HepG2 (cell line): ENCODE data around the gene TIMM23. TPM values are rescaled to one million over a fixed set of nuclear protein-coding genes. Genes with fewer than 3 reads are reported as not detected.

ENCODE experiments used
- DBP ChIP-seq: sonication (generic); formaldehyde crosslinking; IDR thresholded peaks from 2 replicates; pipeline ENCODE4 v1.4.0; 2020; ENCODE audit warnings: missing genetic modification reagents; ENCODE audit errors: not compliant biosample characterization
- ETV5 ChIP-seq: IDR thresholded peaks from 2 replicates; pipeline ENCODE4 v1.6.1; 2018; ENCODE audit warnings: missing biosample characterization, missing genetic modification reagents, inconsistent platforms, borderline replicate concordance
- HMGA1 ChIP-seq: sonication (generic); formaldehyde crosslinking; conservative IDR thresholded peaks from 2 replicates; pipeline ENCODE4 v1.4.0; 2020; ENCODE audit warnings: missing genetic modification reagents
- HOXA3 ChIP-seq: sonication (generic); formaldehyde crosslinking; IDR thresholded peaks from 2 replicates; pipeline ENCODE4 v1.5.0; 2020; ENCODE audit warnings: missing genetic modification reagents
- KDM3A ChIP-seq: IDR thresholded peaks from 2 replicates; pipeline ENCODE4 v1.6.1; 2018; ENCODE audit warnings: low read depth, missing compliant biosample characterization
- MAZ ChIP-seq, 2 experiments: sonication (generic) in 1 of 2; formaldehyde crosslinking in 1 of 2; IDR thresholded peaks; 2 replicates each; pipeline versions ENCODE4 v1.5.0 to v1.6.1; 2012 to 2020; ENCODE audit warnings: low read depth in 2 of 2, mild to moderate bottlenecking in 2 of 2, borderline replicate concordance in 1 of 2, improper control_type of control experiment in 1 of 2, low read length in 1 of 2, missing genetic modification reagents in 1 of 2, moderate library complexity in 1 of 2
- MED13 ChIP-seq: sonication (generic); formaldehyde crosslinking; IDR thresholded peaks from 2 replicates; pipeline ENCODE4 v1.5.0; 2020; ENCODE audit warnings: missing genetic modification reagents
- NFIC ChIP-seq: IDR thresholded peaks from 2 replicates; pipeline ENCODE4 v1.6.1; 2012; ENCODE audit warnings: mild to moderate bottlenecking, low read length, inconsistent platforms
- SNAPC2 ChIP-seq: sonication (generic); formaldehyde crosslinking; IDR thresholded peaks from 2 replicates; pipeline ENCODE4 v1.8.1; 2022; ENCODE audit warnings: mild to moderate bottlenecking, missing genetic modification reagents
- SRSF9 ChIP-seq: fragments of 200-400 bp; formaldehyde crosslinking; IDR thresholded peaks from 2 replicates; pipeline ENCODE4 v1.6.1; 2018; ENCODE audit warnings: borderline replicate concordance, mild to moderate bottlenecking, low read depth, low read length; ENCODE audit not compliant: insufficient read depth, poor library complexity, severe bottlenecking
- STAT5B ChIP-seq: sonication (generic); formaldehyde crosslinking; IDR thresholded peaks from 2 replicates; pipeline ENCODE4 v1.4.0; 2020; ENCODE audit warnings: missing genetic modification reagents
- ZFP36 ChIP-seq: fragments of 150-350 bp; IDR thresholded peaks from 2 replicates; pipeline ENCODE4 v1.6.1; 2018; ENCODE audit warnings: borderline replicate concordance, low read length, low read depth; ENCODE audit not compliant: partially characterized antibody
- ZNF350 ChIP-seq: sonication (generic); formaldehyde crosslinking; IDR thresholded peaks from 2 replicates; pipeline ENCODE4 v1.4.0; 2020; ENCODE audit warnings: mild to moderate bottlenecking, low read depth, missing genetic modification reagents, borderline replicate concordance
- ZNF781 ChIP-seq: sonication (generic); formaldehyde crosslinking; IDR thresholded peaks from 2 replicates; pipeline ENCODE4 v1.5.1; 2020; ENCODE audit warnings: borderline replicate concordance, mild to moderate bottlenecking, missing genetic modification reagents; ENCODE audit errors: not compliant biosample characterization
- polyA plus RNA-seq, 8 experiments: library from polyadenylated mRNA; depleted of rRNA in 3 of 8; stranded (reverse) in 7 of 8; unstranded in 1 of 8; fragments of >200 nt; fragmentation: Illumina TruSeq in 4 of 8; extraction: Trizol in 4 of 8; gene quantifications; 2 replicates each; pipeline versions ENCODE4 v1.2.1 to v1.2.3, GENCODE V29; 2011 to 2016; ENCODE audit warnings: low read depth in 4 of 8, missing spikeins in 1 of 8, mixed read lengths in 1 of 8; ENCODE audit not compliant: insufficient read depth in 1 of 8
- total RNA-seq, 5 experiments: library from RNA; depleted of rRNA; stranded (reverse); fragments of >200 nt; fragmentation: Illumina TruSeq; extraction: Trizol; gene quantifications; 2 replicates each; pipeline ENCODE4 v1.2.3, GENCODE V29; 2016; ENCODE audit warnings: low read depth in 1 of 5
- TF ChIP-seq, protein P1 (sequence below): sonication (generic); formaldehyde crosslinking; IDR thresholded peaks from 2 replicates; pipeline ENCODE4 v1.5.1; 2020; ENCODE audit warnings: missing genetic modification reagents, mild to moderate bottlenecking, borderline replicate concordance
- TF ChIP-seq, protein P2 (sequence below): sonication (generic); formaldehyde crosslinking; IDR thresholded peaks from 2 replicates; pipeline ENCODE4 v1.4.0; 2020; ENCODE audit warnings: missing genetic modification reagents
- TF ChIP-seq, protein P3 (sequence below): sonication (generic); formaldehyde crosslinking; IDR thresholded peaks from 2 replicates; pipeline ENCODE4 v1.5.1; 2020; ENCODE audit warnings: mild to moderate bottlenecking, missing genetic modification reagents, borderline replicate concordance

Gene TIMM23
- total and polyA plus RNA-seq, 2 of the 13 experiments (the other 11 are each of a cell fraction or from before 2014, with no cell fraction given): 80.2 to 98.6 TPM

- no peak for TF ChIP-seq SRSF9
- TF ChIP-seq MED13 (CRISPR knock-in tag): no peak
- TF ChIP-seq, protein P1, sequence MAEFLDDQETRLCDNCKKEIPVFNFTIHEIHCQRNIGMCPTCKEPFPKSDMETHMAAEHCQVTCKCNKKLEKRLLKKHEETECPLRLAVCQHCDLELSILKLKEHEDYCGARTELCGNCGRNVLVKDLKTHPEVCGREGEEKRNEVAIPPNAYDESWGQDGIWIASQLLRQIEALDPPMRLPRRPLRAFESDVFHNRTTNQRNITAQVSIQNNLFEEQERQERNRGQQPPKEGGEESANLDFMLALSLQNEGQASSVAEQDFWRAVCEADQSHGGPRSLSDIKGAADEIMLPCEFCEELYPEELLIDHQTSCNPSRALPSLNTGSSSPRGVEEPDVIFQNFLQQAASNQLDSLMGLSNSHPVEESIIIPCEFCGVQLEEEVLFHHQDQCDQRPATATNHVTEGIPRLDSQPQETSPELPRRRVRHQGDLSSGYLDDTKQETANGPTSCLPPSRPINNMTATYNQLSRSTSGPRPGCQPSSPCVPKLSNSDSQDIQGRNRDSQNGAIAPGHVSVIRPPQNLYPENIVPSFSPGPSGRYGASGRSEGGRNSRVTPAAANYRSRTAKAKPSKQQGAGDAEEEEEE (CRISPR knock-in tag): no peak
- TF ChIP-seq ZNF781: no peak
- TF ChIP-seq, protein P2, sequence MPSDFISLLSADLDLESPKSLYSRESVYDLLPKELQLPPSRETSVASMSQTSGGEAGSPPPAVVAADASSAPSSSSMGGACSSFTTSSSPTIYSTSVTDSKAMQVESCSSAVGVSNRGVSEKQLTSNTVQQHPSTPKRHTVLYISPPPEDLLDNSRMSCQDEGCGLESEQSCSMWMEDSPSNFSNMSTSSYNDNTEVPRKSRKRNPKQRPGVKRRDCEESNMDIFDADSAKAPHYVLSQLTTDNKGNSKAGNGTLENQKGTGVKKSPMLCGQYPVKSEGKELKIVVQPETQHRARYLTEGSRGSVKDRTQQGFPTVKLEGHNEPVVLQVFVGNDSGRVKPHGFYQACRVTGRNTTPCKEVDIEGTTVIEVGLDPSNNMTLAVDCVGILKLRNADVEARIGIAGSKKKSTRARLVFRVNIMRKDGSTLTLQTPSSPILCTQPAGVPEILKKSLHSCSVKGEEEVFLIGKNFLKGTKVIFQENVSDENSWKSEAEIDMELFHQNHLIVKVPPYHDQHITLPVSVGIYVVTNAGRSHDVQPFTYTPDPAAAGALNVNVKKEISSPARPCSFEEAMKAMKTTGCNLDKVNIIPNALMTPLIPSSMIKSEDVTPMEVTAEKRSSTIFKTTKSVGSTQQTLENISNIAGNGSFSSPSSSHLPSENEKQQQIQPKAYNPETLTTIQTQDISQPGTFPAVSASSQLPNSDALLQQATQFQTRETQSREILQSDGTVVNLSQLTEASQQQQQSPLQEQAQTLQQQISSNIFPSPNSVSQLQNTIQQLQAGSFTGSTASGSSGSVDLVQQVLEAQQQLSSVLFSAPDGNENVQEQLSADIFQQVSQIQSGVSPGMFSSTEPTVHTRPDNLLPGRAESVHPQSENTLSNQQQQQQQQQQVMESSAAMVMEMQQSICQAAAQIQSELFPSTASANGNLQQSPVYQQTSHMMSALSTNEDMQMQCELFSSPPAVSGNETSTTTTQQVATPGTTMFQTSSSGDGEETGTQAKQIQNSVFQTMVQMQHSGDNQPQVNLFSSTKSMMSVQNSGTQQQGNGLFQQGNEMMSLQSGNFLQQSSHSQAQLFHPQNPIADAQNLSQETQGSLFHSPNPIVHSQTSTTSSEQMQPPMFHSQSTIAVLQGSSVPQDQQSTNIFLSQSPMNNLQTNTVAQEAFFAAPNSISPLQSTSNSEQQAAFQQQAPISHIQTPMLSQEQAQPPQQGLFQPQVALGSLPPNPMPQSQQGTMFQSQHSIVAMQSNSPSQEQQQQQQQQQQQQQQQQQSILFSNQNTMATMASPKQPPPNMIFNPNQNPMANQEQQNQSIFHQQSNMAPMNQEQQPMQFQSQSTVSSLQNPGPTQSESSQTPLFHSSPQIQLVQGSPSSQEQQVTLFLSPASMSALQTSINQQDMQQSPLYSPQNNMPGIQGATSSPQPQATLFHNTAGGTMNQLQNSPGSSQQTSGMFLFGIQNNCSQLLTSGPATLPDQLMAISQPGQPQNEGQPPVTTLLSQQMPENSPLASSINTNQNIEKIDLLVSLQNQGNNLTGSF (CRISPR knock-in tag): no peak
- TF ChIP-seq DBP (CRISPR knock-in tag): no peak
- no peak for TF ChIP-seq HMGA1 (CRISPR knock-in tag)
- TF ChIP-seq ZNF350: 0 out of 2 replicates have a peak, but pooled peaks have one; percentile 9
- TF ChIP-seq ETV5 (CRISPR knock-in tag): peak; percentile 10; the same call in 1 of the 2 replicates
- no peak for TF ChIP-seq SNAPC2 (CRISPR knock-in tag)
- TF ChIP-seq MAZ (IDR thresholded peaks at IDR 0.05; ENCODE audit: borderline replicate concordance, low read depth, low read length): no peak
- TF ChIP-seq MAZ (CRISPR knock-in tag; IDR thresholded peaks at IDR 0.05; ENCODE audit: low read depth): no peak
- no peak for TF ChIP-seq STAT5B (CRISPR knock-in tag)
- 0 out of 2 replicates have a peak, but pooled peaks have one; percentile 51 for TF ChIP-seq NFIC
- TF ChIP-seq KDM3A (CRISPR knock-in tag): no peak
- TF ChIP-seq, protein P3, sequence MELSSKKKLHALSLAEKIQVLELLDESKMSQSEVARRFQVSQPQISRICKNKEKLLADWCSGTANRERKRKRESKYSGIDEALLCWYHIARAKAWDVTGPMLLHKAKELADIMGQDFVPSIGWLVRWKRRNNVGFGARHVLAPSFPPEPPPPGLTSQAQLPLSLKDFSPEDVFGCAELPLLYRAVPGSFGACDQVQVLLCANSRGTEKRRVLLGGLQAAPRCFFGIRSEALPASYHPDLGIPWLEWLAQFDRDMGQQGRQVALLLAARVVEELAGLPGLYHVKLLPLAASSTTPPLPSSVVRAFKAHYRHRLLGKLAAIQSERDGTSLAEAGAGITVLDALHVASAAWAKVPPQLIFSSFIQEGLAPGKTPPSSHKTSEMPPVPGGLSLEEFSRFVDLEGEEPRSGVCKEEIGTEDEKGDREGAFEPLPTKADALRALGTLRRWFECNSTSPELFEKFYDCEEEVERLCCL (CRISPR knock-in tag): no peak
- TF ChIP-seq ZFP36: no peak
- peak; percentile 8; the same call in 1 of the 2 replicates for TF ChIP-seq HOXA3
Measured at GRCh38 chr10:46019569-46020343, 47.5 kb downstream of the TIMM23 start (continued).
